GM18867 (cell line): Measurements from ENCODE around the gene SERHL2.
"Not testable (repeated sequence)": the region's sequence is repeated elsewhere in the genome, so short reads cannot be mapped to it uniquely, and the experiment has no call there.

Source experiments
- ATAC-seq: cut with Tn5 transposase; IDR thresholded peaks from one replicate; pipeline ENCODE4 v1.9.1; 2021; ENCODE audit warnings: mild to moderate bottlenecking, moderate library complexity; ENCODE audit not compliant: unreplicated experiment

Gene SERHL2, protein sequence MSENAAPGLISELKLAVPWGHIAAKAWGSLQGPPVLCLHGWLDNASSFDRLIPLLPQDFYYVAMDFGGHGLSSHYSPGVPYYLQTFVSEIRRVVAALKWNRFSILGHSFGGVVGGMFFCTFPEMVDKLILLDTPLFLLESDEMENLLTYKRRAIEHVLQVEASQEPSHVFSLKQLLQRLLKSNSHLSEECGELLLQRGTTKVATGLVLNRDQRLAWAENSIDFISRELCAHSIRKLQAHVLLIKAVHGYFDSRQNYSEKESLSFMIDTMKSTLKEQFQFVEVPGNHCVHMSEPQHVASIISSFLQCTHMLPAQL

GRCh38 chr22:42553475-42554361 lies at the start of gene SERHL2:
Gene SERHL2, plus strand, starts transcription at chr22:42553956. Its CDS starts 65 bp downstream, at chr22:42554021.
- peak; percentile 57 for ATAC-seq

DNA sequence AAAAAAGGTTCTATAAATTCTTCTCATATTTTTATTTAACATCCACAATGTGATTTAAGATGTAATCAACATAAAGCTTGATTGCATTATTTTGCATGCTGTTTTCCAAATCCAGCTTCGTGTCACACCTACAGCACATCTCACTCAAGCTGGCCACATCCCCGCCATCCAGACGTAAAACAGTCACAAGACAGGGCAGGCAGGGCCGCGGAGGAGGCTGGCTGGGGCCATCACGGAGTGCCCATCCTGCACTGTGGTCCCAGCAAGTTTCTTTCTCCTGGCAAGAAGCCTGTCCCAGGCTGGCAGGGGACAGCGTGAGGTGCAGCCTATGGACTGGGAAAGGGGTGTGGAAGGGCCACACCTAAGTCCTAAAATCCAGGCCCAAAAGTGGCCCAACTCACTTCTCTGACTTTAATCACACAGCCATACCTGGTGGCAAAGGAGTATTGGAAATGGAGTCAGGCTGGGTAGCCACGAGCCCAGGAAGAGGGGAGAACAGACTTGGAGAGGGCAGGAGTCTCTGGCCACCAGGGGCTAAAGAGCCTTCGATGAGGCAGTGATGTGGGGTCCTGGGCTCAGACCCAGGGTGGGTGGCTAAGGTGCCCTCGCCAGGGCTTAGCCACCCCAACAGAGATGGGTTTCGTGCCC lies 45.3 kb upstream of the SERHL2 start:
- not testable (repeated sequence) for ATAC-seq

DNA sequence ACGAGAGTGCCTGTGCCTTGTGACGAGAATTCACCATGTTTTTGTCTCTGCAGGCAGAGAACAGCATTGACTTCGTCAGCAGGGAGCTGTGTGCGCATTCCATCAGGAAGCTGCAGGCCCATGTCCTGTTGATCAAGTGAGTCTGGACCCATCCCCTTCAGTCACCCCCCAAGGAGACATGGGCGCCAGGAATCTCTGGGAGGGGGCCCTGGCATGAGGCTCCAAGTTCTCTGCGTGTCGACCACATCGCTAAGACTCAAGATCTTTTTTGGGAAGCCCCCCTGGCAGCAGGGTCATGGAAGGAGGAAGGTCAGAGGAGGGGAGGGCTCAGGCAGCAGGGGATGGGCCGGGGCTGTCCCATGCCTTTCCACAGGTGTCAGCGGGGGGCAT lies 44.8 kb upstream of the SERHL2 start:
- ATAC-seq: not testable (repeated sequence)

DNA sequence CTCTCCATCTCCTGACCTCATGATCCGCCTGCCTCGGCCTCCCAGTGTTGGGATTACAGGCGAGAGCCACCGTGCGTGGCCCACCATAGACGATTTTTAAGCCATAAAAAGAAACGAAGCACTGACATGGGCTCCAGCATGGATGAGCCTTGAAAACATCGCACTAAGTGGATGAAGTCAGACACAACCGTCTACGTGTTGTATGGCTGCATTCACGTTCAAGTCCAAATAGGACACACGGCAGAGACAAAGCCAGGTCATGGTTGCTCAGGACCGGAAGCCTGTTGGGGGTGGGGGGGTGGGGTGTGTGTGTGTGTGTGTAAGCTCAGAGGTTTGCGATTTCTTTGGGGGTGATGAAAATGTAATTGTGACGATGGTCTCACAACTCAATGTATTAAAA lies 44.2 kb upstream of the SERHL2 start:
- ATAC-seq: no peak

GRCh38 chr22:42511401-42511891 lies 42.3 kb upstream of the SERHL2 start:
- no peak for ATAC-seq

GRCh38 chr22:42512273-42512990 lies 41.3 kb upstream of the SERHL2 start:
- ATAC-seq: not testable (repeated sequence)

- ATAC-seq: not testable (repeated sequence)
Observed at GRCh38 chr22:42514331-42514730, 39.4 kb upstream of the SERHL2 start.

- ATAC-seq: not testable (repeated sequence)
Observed at GRCh38 chr22:42515304-42515703, 38.5 kb upstream of the SERHL2 start.

- ATAC-seq: no peak
Observed at GRCh38 chr22:42515896-42516295, 37.9 kb upstream of the SERHL2 start.

- not testable (repeated sequence) for ATAC-seq
Observed at GRCh38 chr22:42517103-42517502, 36.7 kb upstream of the SERHL2 start.

- peak; percentile 5 for ATAC-seq
Observed at GRCh38 chr22:42518638-42519524, 34.9 kb upstream of the SERHL2 start.

DNA sequence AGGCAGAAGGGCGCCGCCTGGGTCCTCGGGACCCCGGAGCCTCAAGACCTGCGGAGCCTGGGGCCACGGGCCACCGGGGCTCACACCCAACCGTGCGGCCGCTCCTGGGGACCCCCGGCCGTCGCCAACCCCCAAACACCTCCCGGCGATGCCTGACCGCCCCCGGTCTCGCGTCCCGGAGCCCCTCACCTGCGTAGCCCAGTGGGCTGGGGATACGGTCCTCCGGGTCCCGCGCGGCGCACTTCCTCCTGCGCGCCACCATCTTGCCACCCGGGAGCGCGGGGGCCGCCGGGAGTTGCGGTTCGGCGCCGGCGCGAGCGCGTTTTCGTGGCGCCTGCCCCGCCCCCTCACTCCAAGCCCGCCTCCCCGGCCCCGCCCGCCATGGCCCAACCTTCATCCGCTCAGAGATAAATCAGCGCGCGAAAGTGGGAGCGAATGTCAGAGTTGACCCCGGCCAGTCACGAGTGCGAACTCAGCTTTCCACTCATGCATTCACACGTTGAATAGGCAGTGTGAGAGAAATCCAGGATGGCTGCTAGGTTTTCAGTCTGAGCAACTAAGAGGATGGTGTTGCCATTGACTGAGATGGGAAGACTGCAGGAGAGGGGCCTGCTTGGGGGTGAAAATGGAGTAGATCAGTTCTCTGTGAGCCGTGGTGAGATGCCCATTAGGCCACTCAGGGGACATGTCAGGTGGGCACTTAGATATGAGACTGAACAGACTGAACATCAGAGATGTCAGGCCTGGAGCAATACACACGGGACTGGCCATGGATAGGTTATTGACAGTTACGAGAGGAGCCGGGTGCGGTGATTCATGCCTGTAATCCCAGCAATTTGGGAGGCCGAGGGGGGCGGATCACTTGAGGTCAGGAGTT lies 34.0 kb upstream of the SERHL2 start, which contains the start of gene RRP7A:
TSS of gene RRP7A (minus strand) at position 272 of the 877 bp plus-strand sequence. CDS start at position 262, 10 bp downstream.
- ATAC-seq: peak; percentile 78

- ATAC-seq: no peak
Observed at GRCh38 chr22:42521228-42521546, 32.6 kb upstream of the SERHL2 start.

- ATAC-seq: no peak
Observed at GRCh38 chr22:42522546-42522945, 31.2 kb upstream of the SERHL2 start.

DNA sequence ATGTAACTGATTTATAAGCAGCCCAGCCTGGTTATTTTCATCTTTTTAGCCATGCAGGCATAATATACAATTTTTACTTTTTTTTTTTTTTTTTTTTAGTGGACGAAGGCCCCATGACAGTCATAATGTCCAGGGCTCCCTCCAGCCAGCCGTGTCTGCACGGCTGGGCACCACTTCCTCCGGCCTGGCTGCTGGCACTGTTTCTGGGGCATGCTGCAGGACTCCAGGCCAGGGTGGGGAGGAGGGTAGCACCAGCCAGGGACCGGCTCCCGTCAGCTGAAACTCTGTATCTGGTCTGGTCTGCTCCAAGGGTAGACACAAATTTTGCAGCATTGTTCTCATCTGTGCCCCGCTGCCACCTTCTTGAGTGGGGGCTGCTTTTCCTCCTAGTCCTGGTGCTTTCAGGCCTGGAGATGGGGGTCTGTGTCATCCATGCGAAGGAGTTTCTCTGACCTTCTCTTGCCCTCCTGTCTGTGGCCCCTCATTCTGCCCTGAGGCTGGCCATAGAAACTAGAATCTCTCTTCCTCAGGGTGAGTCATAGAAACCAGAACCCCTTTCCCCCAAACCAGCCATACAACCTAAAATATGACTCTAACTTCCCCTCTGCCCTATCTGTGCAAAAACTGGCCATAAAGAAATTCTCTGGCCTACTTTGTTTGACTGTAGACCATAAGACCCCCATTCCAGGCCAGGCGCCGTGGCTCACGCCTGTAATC lies 25.0 kb upstream of the SERHL2 start:
- ATAC-seq: no peak

- not testable (repeated sequence) for ATAC-seq
Observed at GRCh38 chr22:42529435-42529834, 24.3 kb upstream of the SERHL2 start.

GRCh38 chr22:42531401-42532084 lies 22.2 kb upstream of the SERHL2 start:
- not testable (repeated sequence) for ATAC-seq

DNA sequence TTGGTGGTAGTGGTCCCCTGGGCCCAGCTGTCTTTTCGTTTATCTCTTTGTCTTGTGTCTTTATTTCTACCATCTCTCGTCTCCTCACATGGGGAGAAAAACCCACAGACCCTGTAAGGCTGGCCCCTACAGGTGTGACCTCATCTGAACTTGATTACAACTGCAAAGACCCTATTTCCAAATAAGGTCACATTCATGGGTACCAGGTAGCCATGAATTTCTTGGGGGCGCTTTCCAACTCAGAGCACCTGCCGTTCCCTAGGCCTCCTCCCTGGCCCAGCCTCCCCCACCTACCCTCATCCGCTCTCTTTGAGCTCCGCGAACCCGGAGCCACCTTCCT lies 20.1 kb upstream of the SERHL2 start:
- no peak for ATAC-seq
